OCI-LY3 (cell line): Measurements from ENCODE around the gene BCO1.

ENCODE experiments used
- H2AFZ ChIP-seq: fragments of 200-600, 300-600 bp; shearing (Covaris generic); 2 replicates; pipeline ENCODE4 v1.6.0; 2014; ENCODE audit warnings: antibody characterized with exemption, low read depth, low read length
- H3K27ac ChIP-seq: fragments of 200-600, 300-600 bp; sonication (generic); 2 replicates; pipeline ENCODE4 v1.5.1; 2014; ENCODE audit warnings: mild to moderate bottlenecking, low read length, moderate library complexity, mixed read lengths
- H3K27me3 ChIP-seq: fragments of 200-600, 300-600 bp; sonication (generic); 2 replicates; pipeline ENCODE4 v1.6.1; 2014; ENCODE audit warnings: low read depth, low read length, mixed read lengths
- H3K36me3 ChIP-seq: fragments of 200-600, 300-600 bp; sonication (generic); replicated peaks from 2 replicates; pipeline ENCODE3; 2014; ENCODE audit warnings: low read depth, low read length, mixed read lengths
- H3K4me1 ChIP-seq: fragments of 300-600, 200-600 bp; sonication (generic); 2 replicates; pipeline ENCODE4 v1.6.1; 2014; ENCODE audit warnings: low read length, mixed read lengths
- H3K4me2 ChIP-seq: fragments of 200-600, 300-600 bp; sonication (generic); 2 replicates; pipeline ENCODE4 v1.6.1; 2014; ENCODE audit warnings: low read length, mixed read lengths
- H3K4me3 ChIP-seq: fragments of 300-600, 200-600 bp; sonication (generic); 2 replicates; pipeline ENCODE4 v1.5.1; 2014; ENCODE audit warnings: antibody characterized with exemption, mild to moderate bottlenecking, low read length, moderate library complexity
- H3K79me2 ChIP-seq: fragments of 300-600, 200-600 bp; shearing (Covaris generic); 2 replicates; pipeline ENCODE4 v1.6.1; 2014; ENCODE audit warnings: mild to moderate bottlenecking, low read length, mixed read lengths
- H3K9ac ChIP-seq: fragments of 300-600, 200-600 bp; shearing (Covaris generic); 2 replicates; pipeline ENCODE4 v1.6.0; 2014; ENCODE audit warnings: mild to moderate bottlenecking, low read length, moderate library complexity
- H3K9me3 ChIP-seq: fragments of 200-600, 300-600 bp; shearing (Covaris generic); 2 replicates; pipeline ENCODE4 v1.6.1; 2014; ENCODE audit warnings: low read length, mixed read lengths; ENCODE audit not compliant: insufficient read depth
- H4K20me1 ChIP-seq: fragments of 200-600, 300-600 bp; sonication (generic); 2 replicates; pipeline ENCODE4 v1.6.1; 2016; ENCODE audit warnings: low read length, mixed read lengths; ENCODE audit not compliant: insufficient read depth
- CTCF ChIP-seq: fragments of 200-600, 300-600 bp; sonication (generic); IDR thresholded peaks from 2 replicates; pipeline ENCODE4 v1.5.1; 2014; ENCODE audit warnings: antibody characterized with exemption, low read length, low read depth
- EZH2phosphoT487 ChIP-seq: fragments of 200-600 bp; shearing (Covaris generic); IDR thresholded peaks from 2 replicates; pipeline ENCODE4 v1.6.1; 2018; ENCODE audit warnings: antibody characterized with exemption, mixed run types, low read depth

Gene BCO1

GRCh38 chr16:81319221-81319912, 80.9 kb downstream of the BCO1 start:
- Histone ChIP-seq H3K36me3 (no peaks in the 10 kb centered on the region), H3K27ac (no peak overlapping the region), H2AFZ (no peak overlapping the region), H4K20me1 (peaks cover 21% of the 10 kb centered on the region; the same call in 1 of the 2 replicates), H3K4me2 (no peak overlapping the region), H3K9ac (no peak overlapping the region), H3K79me2 (peaks cover 67% of the 10 kb centered on the region), H3K9me3 (no peaks in the 10 kb centered on the region), H3K4me1 (peaks cover 5% of the 10 kb centered on the region), H3K4me3 (no peak overlapping the region), H3K27me3 (no peaks in the 10 kb centered on the region)
- no peak for TF ChIP-seq CTCF
- TF ChIP-seq EZH2phosphoT487: no peak

GRCh38 chr16:81321039-81321438, 82.5 kb downstream of the BCO1 start:
- no peak overlapping the region for H3K4me2 ChIP-seq
- H3K9me3 ChIP-seq: no peaks in the 10 kb centered on the region
- peaks cover 26% of the 10 kb centered on the region; the same call in 1 of the 2 replicates for H4K20me1 ChIP-seq

DNA sequence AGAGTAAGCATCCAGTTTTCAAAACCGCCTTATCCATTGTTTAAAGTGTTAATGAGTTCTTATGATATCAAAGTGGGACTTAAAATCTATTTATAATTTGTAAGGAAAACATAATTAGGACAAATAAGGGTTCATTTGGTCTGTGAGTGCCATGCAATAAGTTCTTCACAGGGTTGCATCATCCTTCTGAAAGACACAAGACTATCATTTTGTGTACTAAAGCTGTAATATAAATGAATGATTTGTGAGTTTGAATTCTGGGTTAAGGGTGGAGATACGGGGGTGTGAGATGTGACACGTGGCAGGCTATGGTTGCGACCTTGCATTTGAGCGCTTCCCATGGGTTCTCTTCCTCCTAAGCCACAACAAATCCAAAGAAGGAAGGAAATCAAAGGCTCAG, 83.0 kb downstream of the BCO1 start:
- Histone ChIP-seq H3K36me3 (peaks cover 4% of the 10 kb centered on the region), H3K27me3 (no peaks in the 10 kb centered on the region), H3K27ac (no peak overlapping the region), H3K9me3 (no peaks in the 10 kb centered on the region), H3K4me3 (no peak overlapping the region), H3K9ac (no peak overlapping the region), H3K4me2 (no peak overlapping the region), H4K20me1 (peaks cover 25% of the 10 kb centered on the region; the same call in 1 of the 2 replicates), H3K79me2 (peaks cover 58% of the 10 kb centered on the region), H3K4me1 (no peaks in the 10 kb centered on the region), H2AFZ (no peak overlapping the region)
- TF ChIP-seq CTCF (no peak), EZH2phosphoT487 (no peak)

More at GRCh38 chr16:81321039-81321438, 82.5 kb downstream of the BCO1 start:
- Histone ChIP-seq H3K4me3 (no peak overlapping the region), H3K9ac (no peak overlapping the region), H2AFZ (no peak overlapping the region), H3K4me1 (peaks cover 2% of the 10 kb centered on the region), H3K27ac (no peak overlapping the region), H3K79me2 (peaks cover 62% of the 10 kb centered on the region), H3K27me3 (no peaks in the 10 kb centered on the region), H3K36me3 (peaks cover 4% of the 10 kb centered on the region)
- TF ChIP-seq CTCF: no peak
- TF ChIP-seq EZH2phosphoT487: no peak

DNA sequence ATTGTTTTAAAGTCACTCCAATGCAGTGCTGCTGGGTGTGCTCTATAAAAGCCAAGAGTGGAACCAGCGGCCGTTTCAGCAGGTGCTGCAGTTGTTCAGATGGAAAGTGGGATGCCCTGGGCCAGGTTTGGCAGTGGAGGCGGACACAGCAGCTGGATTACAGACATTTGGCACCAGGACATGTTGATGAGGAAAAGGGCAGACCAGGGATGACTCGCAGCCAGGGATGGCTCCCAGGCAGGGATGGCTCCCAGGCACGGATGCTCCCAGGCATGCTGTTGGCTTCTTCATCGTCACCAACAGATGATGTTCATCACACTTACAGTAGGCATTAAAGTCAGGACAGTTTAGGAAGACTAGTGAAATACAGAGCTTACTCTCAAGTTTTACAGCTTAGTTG, 86.3 kb downstream of the BCO1 start:
- peaks cover 25% of the 10 kb centered on the region; the same call in 1 of the 2 replicates for H4K20me1 ChIP-seq
- no peak overlapping the region for H3K4me3 ChIP-seq
- H3K4me1 ChIP-seq: no peaks in the 10 kb centered on the region
- no peak overlapping the region for H3K9ac ChIP-seq
- H3K27ac ChIP-seq: no peak overlapping the region
- H3K27me3 ChIP-seq: no peaks in the 10 kb centered on the region
- TF ChIP-seq EZH2phosphoT487: no peak
- TF ChIP-seq CTCF: no peak
- H3K79me2 ChIP-seq: peaks cover 38% of the 10 kb centered on the region
- H3K4me2 ChIP-seq: no peak overlapping the region
- H3K9me3 ChIP-seq: no peaks in the 10 kb centered on the region
- no peak overlapping the region for H2AFZ ChIP-seq
- peaks cover 4% of the 10 kb centered on the region for H3K36me3 ChIP-seq
